NCI-H2081 treated with DMSO at 0.1 percent for 48 hours (cell line): ENCODE data around the gene FANCD2.
"Not testable (repeated sequence)": the region's sequence is repeated elsewhere in the genome, so short reads cannot be mapped to it uniquely, and the experiment has no call there.

Experiments
- DNase-seq: peaks from one replicate; lab custom pipeline; 2025; lab: John Stamatoyannopoulos, UW

Gene FANCD2

DNA sequence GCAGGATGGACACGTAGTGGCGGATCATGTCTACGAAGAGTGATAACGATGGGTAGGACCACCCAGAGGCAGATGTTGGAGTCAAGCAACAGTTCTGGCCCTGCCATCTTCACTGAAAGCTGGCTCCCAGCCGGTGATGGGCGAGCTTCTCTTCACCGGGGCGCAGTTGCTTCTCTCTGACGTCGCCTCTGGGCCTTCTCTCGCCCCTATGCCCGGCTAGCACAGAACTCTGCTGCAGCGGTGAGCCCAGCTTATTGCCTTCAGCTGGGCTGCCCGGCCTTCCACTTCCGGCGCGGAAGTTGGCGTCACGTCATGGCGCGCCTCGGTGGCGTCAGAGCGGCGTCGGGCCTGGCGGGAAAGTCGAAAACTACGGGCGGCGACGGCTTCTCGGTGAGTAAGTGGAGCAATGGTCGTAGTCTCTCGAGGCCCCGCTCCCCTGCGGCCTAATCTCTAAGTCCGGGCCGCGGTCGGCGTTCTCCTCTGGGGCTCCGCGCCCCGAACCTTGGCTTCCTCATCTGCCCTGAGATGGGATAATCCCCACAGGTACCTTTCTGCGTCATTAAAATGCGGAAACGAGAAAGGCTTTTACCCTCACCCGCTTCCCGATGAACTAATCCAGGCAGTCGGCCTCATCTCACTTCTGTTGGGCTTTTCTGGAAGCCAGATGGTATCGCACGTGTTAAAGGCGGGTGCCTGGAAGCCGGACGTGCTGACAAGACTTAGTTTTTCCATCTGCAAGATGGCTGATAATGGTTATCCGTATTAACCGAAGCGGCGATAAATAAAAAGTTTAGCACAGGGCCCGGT, at the start of gene FANCD2:
Gene FANCD2, plus strand, starts transcription at position 354 of the 807 bp plus-strand sequence. CDS start 2,221 bp downstream, outside the sequence.
- peak; percentile 13 for DNase-seq

DNA sequence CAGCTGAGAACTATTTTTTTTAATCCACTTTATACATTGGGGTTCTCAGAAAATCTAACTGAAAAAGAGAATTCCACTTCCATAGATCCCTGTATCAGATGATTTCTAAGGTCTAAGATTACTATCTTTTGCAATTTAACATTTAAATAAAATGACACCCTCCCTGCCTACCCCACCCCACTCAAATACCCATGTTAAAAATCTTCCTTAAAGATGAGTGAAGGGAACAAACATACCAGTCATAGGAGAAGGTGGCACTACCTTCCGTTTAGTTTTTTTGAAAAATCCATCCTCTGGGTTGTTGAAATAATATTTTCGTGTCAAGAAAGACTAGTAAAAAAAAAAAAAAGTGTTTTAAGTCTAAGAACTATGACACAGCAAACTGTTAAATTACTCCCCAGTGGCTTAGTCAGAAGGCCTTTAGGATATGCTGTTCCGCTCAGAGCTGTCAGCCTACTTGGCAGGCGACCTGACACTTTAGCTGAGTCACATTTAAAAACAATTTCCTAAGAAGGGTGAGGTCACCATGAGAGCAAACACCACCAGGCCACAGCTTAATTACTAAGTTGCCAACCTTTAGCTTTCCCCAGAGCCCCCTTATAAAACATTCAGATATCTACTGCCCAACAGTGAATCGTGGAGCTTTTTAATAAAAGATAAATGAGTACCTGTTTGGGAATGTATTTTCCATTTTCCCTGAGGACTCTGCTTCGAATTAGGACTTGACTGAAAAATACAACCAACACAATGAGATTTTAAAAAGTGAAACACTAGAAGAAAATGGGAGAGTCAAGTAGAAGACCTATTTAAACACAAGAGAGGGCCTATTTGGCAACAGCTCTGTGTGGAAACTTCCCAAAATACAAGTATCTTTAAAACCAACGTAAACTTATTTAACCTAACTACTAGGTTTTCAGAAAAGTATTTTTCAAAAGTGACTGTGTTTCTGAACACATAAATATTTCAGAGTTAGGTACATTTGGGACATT, 49.2 kb upstream of the FANCD2 start:
- DNase-seq, result no peak

DNA sequence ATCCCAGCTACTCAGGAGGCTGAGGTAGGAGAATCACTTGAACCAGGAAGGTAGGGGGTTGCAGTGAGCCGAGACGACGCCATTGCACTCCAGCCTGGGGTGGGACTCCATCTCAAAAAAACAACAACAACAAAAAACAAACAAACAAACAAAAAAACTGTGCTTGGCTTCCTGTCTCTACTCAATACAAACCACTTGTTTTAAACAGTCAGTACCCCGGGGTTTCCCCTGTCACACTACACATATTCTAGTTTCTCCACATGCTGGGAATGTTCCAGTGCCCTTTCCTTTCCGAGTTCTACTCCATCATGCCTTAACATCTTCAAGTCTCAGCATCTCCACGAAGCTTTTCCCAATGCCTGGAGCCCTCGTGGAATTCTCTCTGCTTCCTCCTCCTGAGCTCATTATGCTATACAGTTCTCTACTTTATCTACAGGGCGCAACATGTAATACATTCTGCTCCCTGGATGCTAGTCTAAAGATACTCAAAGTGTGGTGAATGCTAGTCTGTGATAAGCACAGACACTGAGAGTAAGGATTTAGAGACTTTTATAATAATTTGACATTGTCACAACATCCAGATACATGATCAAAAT, 47.4 kb upstream of the FANCD2 start:
- no peak for DNase-seq

DNA sequence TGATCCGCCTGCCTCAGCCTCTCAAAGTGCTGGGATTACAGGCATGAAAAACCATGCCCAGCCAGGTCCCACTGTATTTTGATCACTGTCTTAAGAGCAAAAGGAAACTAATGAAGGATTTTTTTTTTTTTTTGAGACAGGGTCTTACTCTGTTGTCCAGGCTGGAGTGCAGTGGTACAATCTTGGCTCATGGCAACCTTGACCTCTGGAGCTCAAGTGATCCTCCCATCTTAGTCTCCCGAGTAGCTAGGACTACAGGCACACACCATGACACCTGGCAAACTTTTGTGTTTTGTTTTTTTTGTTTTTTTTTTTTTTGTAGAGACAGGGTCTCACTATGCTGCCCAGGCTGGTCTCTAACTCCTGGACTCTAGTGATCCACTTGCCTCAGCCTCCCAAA, 46.0 kb upstream of the FANCD2 start:
- DNase-seq, result no peak

DNA sequence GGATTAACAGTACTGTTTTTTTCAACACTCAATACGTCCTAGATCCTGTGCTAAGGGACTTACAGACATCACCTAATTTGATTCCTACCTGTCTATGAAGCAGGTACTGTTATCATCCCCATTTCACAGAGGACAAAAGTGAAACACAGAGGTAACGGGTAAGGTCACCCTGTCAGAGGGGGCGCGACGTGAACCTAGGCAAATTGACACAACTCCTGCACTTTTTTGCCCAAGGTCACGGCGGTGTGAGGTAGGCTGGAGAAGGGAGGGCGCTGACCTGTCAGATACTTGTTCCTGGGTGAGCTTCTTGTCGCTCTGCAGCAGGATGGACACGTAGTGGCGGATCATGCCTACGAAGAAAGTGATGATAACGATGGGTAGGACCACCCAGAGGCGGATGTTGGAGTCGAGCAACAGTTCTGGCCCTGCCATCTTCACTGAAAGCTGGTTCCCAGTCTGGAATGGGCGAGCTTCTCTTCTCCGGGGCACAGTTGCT, 40.0 kb upstream of the FANCD2 start:
- DNase-seq, result no peak

DNA sequence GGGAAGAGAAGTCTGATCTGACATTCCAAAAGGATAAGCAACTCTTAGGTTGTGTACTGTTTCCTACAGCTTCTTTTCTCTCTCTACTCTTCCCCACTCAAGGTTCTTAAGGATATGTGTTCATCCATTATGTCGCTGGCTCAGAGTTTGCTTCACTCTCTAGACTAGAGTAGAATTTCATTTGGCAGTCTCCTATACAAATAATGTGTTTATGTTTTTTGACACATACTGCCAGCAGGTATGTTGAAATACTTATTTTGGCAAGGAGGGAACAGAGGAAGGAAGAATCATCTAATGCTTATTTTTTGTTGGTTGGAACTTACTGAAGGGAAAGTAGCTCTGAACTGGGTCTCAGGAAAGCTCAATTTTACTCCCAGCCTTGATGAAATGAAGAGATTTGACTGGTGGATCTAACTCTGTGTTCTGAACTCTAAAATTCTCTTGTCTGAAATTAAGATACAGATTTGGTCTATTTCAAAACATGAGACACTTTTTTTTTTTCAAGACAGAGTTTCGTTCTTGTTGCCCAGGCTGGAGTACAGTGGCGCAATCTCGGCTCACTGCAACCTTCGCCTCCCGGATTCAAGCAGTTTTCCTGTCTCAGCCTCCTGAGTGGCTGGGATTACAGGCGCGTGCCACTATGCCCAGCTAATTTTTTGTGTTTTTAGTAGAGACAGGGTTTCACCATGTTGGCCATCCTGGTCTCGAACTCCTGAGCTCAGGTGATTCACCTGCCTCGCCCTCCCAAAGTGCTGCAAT, 32.0 kb upstream of the FANCD2 start:
- DNase-seq, result no peak

DNA sequence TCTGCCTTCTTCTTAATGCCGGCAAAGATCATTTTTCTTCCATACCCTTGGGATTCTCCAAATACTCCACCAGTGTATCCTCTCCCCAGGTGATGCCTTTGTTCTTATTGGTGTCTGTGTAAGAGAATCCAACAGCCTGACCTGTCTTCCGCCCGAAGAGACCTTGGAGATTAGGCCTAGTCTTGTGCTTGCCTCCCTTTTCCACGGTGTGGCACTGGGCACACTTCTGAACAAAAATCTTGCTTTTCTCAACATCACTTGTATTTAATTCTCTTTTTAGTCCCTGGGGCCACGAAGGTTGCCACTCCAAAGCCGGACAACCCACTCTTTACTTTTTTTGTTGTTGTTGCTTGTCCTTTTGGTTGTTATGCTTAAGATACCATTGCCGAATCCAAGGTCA, 25.6 kb upstream of the FANCD2 start:
- DNase-seq, result no peak

DNA sequence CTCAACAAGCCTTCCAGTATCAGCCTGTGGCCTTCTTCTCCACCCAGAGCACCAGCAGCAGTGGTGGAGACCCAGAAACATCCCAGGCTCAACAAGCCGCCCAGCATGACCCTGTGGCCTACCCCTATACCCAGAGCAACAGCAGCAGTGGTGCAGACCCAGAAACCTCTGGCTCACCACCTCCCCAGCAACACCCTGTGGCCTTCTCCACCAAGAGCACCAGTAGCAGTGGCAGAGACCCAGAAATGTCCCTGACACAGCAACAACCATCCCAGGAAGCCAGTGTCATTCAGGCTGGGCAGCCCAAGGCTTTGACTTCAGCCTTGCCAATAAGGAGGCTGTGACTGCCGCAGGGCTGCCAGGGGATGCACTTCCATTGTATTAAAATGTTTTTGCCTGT, 23.3 kb upstream of the FANCD2 start:
- no peak for DNase-seq

DNA sequence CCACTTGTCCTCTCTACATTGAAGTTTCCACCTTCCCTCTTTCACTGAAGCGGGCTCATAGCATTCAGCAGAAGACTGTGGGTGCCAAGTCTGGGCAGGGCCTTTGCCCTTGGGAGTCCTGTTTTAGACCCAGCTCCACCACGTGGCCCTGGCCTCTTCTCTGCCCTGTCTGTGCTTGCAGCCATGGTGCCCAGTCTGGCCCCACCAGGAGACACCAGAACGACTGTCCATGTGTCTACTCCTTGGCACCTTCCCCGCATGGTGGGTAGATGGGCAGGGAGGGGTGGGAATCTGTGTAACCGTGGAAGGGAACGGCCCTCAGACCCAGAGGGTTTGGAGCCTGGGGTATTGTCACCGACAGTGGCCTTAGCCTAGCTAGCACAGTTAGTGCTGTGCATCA, 21.7 kb upstream of the FANCD2 start:
- no peak for DNase-seq

DNA sequence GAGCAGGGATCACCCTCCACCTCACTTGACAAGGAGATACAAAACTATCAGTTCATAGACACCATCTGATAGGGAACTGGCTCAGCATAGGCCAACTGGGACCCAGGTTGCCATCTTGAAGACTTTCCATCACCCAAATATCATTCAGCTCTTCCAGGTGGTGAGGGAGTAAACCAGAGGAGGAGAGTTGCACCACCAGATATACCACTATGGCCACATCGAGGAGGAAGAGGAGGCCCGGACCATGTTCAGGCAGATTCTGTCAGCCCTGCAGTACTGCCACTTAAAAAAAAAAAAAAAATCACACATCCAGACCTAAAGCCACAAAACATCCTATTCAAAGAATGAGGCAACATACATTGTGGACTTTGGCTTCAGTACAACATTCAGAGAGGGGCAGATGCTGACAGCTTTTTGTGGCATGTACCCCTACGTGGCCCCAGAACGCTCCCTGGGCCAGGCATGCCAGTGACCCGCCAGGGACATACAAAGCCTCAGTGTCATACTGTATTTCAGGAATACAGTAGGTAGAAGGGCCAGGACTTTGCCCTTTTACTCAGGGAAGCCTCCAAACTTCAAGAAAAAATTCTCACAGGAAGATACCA, 21.2 kb upstream of the FANCD2 start:
- DNase-seq, result no peak

DNA sequence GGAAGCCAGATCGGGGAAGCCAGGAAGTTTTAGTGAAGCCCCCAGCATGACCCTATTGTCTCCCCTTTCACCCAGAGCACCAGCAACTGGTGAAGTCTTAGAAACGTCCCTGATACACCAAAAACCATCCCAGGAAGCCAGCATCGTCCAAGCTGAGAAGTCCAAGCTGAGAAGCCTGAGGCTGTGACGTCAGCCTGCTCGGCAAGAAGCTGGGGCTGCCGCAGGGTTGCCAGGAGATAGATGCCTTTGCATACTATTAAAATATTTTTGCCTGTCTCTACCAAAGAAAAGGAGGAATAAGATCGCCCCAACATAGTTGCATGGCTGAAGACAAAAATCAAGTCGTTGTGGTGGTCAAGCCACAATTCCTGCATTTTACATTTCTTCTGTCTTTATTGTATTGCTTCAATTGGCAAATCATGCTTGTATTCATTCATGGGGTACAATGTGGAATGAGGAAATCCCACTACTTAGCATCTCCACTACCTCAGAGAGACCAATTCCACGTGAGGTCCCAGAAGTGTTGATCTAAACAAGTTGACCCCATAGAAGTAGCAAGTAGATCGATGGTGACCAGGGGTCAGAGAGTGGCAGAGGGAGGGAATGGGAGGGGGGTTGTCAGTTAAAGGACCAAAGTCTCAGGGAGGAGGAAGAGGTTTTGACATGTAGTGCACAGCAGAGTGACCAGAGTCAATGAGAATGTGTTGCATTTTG, 20.0 kb upstream of the FANCD2 start:
- DNase-seq, result no peak

DNA sequence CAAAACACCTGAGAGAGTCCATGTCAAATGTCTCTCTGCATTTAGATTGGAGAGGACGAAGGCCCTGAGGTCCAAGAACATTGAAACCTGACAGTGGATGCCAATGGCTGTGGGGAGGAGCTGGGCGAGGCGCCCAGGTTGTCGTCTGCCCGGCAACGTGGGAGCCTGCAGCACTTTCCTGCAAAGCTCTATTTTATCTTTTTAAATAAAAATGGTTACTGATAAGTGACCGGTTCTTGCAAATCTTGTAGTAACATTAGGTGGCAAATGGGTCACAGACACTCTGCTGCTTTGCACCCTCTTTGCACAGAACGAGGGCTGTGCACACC, 19.5 kb upstream of the FANCD2 start:
- no peak for DNase-seq

DNA sequence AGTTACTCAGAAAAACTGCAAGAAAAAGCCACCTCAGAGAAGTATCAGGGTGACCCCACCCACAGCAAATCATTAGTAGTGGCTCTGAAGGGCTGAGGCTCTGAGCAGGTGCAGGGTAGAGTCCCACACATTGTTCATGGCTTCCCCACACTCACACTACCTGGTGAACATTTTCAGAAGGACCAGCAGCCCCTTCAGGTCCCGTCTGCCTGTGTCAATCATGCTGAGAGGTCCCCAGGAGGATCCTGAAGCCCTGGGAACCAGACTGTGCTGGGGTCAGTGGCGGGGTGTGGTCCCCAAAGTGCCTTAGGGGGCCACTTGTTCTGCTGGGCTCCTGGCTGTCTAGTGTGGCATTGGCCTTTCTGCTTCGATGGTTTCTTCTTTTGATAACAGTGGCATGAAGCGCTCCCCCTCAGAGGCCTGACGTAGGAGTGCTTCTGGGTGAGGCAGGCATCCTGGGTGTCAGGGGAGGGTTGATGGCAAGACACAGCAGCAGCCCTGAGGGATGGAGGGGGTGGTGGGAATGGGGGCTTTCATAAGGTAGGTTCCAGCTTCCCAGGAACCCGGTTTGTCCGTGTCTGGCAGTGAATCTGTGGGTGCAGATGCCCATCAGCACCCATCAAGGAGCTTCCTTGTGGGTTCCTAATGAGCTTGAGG, 19.0 kb upstream of the FANCD2 start:
- DNase-seq, result no peak

DNA sequence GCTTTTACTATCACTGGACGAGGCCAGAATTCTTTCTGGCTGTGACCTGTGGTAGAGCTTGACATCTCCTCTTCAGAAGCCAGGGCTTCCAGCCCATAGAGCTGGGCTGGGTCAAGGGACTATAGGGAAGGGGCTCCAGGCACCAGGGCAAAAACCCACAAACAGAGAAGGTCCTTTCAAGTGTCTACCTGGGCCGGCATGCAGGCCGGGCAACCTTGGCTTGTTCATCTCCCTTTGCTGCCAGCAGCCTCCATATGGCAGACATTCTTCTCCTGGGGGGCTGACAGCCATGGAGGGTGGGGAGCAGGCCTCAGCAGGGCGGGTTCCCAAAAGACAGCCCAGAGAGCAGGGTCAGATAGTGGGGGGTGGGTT, 18.0 kb upstream of the FANCD2 start:
- DNase-seq, result not testable (repeated sequence)

DNA sequence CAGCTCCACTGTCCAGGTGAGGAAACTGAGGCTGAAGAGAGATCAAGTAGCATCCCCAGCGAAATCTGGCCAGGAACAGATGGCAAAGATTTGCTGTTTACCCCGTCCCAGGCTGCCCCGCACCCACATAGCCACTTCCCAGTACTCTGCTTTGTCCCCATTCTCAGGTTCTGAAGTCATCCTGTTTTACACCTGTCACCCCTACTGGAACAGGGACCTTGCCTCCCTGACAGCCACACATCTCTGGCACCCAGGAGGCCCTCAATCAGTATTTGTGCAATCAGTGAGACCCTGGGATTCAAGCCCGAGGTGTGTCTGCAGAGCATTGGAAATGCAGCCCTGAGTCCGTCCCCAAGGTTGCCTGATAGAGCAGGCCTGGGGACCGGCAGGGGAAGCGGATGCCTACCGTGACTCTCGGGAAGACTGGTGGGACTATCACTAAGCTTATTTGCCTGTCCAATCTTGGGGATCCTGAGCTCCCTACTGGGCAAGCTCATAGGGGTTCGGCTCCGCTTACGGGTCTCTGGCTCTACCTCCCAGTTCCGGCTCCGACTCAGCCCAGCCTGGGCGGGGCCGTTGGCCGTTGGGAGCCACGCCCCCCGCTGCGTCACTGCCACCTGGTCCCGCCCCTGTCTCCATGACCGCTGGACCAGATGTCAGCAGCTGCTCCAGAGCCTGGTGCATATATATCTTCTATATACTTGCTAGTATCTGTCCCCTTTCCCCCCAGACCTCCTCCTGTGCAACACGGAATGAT, 17.5 kb upstream of the FANCD2 start:
- DNase-seq, result no peak

DNA sequence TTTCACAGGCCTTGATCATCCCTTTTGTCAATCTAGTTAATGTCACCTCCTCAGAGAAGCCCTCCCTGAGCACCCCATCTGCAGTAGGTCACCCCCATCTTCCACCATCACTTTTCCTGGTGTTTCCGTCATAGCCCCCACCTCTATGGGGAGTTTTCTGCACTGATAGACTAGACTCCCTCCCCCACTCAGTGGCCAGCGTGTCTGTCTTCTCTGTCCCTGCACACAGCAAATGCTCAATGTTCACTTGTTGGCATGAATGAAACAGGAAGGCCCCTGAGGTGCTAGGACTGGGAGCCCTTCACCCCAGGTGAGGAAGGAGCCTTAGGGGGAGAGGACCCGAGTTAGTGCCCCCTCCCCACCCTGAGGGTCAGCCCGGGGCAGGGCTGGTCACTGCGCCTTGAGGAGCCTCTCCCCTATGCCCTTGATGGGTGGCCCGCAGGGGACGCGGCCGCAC, 15.8 kb upstream of the FANCD2 start:
- DNase-seq, result no peak

DNA sequence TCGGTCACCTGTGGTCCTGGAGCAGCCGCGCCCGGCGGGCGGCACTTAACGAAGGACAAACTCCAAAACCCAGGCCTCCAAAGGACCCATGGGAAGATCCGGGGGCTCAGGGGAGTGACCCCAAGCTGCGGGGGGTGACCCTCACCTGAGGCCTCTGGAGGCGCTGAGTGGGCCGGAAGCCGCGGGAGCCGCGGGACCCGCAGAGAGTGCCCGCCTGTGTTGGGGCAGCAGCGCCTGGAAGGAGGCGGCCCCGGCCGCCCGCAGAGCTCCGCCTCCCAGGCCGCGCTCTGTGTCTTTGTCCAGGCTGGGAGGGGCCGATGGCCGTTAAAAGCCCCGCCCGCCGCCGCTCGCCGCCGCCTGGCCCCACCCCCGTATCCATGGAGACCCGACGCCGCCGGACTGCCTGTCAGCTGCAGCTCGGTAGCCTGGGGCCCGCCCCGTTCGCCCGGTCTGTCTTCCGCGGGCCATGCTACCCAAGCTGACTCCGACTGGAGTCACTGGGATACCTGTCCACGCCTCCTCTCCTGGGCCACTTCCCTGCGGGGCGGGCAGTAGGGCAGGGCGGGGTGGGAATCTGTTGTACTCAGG, 15.3 kb upstream of the FANCD2 start:
- DNase-seq, result peak; percentile 23

DNA sequence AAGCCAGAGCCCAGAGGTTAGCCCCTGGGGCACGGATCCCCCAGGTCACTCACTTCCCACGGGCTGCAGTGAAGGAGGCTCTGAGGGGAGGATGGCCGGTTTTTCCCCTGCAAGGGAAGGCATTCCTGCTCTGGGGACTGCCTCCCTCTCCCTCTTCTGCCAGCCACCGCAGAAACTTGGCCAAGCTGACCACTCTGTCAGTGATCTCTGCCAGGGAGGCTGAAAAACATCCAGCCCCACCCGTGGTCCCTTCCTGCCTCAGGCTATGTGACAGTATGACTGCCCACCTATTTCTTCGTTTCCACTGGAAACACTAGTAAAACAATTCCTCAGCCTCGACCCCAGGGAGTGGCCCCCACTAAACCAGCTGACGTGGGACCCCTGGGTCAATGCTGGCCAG, 14.6 kb upstream of the FANCD2 start:
- no peak for DNase-seq

DNA sequence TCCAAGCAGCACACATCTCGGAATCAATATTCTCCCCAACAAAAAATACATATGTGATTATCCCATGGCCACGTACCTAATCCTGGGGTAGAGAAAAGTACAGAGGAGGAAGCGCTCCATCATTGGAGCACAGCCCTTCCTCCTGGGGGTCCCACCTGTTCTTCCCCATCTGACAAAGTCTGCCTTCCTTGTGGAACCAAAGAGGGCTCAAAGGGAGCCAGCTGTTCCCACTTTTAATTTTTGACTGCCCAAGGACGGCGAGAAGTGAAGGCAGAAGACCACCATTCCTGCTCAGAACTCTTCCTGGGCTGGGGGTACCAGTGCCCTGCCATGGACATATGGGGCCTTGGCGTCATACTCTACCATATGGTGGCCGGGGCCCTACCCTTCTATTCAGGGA, 14.1 kb upstream of the FANCD2 start:
- no peak for DNase-seq
